Activated CD8-positive, alpha-beta memory T cell treated with anti-CD3 and anti-CD28 coated beads for 24 hours (primary cell): ENCODE measurements around the gene JAGN1.
"Not testable (repeated sequence)": the region's sequence is repeated elsewhere in the genome, so short reads cannot be mapped to it uniquely, and the experiment has no call there.

Experiments used
- DNase-seq: peaks from one replicate; pipeline ENCODE4 v3.0.0-alpha.2; 2020

JAGN1 gene

DNA sequence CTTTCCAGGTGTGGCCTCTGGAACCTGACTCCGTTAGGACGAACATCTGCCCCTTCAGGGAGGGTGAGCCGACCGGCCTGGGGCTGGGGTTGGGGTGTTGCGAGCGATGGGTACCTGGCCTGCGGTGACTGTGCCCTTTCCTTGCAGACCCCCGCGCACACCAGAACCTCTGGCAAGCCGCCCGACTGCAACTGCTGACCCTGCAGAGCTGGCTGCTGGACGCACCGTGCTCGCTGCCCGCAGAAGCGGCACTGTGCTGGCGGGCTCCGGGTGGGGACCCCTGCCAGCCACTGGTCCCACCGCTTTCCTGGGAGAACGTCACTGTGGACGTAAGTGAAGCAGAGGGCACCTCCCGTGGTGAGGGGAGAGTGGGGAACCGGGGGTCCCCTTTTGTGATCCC, 37.7 kb downstream of the JAGN1 start:
- DNase-seq: no peak

DNA sequence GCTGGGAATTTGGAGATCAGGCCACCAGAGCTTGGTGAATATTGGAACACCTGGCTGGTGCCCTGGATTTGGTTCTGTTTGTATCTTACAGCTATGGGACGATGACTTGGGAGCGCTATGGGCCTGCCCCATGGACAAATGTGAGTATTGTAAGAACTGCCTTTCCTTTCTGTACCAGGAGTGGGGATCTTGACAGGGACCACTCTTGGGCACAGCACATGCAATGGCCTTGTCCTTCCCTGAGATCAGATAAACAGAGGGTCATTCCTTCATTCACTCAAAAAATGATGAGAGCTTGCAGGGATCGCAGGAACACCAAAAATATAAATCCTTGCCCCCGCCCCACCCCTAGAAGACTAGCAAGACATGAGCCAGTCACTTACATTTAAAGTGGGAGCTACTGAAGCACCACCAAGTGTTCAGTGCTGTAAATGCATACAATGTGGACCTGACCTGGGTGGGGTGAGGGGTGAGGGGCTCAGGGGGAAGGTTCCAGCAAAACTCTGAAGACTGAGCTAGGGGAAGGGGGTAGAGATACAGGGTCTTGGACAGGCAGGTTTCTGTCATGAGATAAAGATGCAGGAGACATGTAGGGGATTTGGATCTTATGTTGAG, 40.5 kb downstream of the JAGN1 start:
- no peak for DNase-seq

DNA sequence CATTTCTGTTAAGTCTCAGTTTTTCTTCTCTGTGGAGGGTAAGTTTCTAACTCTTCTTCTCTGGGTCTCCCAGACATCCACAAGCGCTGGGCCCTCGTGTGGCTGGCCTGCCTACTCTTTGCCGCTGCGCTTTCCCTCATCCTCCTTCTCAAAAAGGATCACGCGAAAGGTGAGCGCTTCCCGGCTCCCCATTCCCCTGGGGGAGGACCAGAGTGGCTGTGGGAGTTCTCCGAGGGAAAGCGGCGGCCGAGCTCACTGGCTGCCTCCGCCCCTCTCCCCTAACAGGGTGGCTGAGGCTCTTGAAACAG, 42.1 kb downstream of the JAGN1 start:
- DNase-seq: no peak

DNA sequence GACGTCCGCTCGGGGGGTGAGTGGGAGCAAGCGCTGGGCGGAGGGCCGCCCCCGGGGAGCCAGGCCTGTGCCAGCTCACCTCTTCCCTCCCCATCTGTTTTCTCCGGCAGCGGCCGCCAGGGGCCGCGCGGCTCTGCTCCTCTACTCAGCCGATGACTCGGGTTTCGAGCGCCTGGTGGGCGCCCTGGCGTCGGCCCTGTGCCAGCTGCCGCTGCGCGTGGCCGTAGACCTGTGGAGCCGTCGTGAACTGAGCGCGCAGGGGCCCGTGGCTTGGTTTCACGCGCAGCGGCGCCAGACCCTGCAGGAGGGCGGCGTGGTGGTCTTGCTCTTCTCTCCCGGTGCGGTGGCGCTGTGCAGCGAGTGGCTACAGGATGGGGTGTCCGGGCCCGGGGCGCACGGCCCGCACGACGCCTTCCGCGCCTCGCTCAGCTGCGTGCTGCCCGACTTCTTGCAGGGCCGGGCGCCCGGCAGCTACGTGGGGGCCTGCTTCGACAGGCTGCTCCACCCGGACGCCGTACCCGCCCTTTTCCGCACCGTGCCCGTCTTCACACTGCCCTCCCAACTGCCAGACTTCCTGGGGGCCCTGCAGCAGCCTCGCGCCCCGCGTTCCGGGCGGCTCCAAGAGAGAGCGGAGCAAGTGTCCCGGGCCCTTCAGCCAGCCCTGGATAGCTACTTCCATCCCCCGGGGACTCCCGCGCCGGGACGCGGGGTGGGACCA, 42.6 kb downstream of the JAGN1 start:
- DNase-seq: peak; percentile 94

DNA sequence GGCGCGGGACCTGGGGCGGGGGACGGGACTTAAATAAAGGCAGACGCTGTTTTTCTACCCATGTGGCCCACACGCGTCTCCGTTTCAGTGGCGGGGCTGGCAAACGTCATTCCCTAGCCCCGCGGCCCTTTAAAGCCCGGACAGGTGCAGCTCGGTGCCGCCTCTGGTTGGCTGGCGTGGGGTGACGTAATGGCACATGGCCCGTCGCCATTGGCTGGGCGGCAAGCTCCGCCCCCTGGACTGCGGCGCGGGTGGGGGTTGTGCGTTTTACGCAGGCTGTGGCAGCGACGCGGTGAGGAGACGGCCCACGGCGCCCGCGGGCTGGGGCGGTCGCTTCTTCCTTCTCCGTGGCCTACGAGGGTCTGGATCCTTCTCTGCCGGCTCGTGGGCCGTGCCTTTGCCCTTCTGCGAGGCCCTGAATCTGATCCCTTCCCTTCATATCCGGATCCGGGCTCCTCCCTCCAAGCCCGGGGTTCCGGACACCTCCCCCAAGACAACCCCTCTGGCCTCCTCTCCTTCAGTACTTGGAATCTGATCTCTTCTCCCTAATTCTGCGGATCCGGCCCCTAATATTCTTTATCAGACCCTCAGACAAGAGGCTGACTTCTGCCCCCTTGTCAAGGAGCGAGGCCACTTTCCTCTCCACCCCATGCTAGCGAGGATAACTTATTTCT, 43.3 kb downstream of the JAGN1 start, which contains the start of gene CRELD1:
Gene CRELD1 (plus strand): TSS at position 274 of the 674 bp plus-strand sequence. CDS start 605 bp downstream, outside the sequence.
- peak; percentile 98 for DNase-seq

DNA sequence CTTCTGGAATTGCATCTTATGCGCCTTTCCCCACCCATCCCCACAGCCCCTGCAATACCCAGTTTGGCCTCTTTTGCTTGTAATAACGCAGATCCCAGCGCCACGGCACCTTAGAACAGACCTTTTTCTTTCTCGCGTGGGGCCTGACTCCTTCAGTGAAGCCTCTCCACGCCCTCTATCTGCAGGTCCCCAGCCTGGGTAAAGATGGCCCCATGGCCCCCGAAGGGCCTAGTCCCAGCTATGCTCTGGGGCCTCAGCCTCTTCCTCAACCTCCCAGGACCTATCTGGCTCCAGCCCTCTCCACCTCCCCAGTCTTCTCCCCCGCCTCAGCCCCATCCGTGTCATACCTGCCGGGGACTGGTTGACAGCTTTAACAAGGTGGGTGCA, 43.8 kb downstream of the JAGN1 start:
- no peak for DNase-seq

DNA sequence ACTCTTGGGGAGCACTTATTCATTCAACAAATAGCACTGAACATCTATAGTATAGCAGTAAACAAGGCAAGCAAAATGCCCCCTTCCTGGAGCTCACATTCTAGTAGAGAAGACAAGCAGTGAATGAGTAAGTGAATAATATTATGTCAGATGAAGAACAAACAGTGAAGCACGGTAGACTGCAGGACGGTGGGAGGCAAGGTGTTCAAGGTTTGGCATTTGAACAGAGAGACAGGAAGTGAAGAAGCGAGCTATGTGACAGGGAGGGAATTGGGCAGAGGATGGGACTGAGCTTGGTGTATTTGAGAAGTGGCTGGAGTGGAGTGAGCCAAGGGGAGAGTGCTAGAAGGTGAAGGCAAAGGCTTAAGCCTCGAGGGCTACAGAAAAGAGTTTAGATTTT, 44.6 kb downstream of the JAGN1 start:
- no peak for DNase-seq

DNA sequence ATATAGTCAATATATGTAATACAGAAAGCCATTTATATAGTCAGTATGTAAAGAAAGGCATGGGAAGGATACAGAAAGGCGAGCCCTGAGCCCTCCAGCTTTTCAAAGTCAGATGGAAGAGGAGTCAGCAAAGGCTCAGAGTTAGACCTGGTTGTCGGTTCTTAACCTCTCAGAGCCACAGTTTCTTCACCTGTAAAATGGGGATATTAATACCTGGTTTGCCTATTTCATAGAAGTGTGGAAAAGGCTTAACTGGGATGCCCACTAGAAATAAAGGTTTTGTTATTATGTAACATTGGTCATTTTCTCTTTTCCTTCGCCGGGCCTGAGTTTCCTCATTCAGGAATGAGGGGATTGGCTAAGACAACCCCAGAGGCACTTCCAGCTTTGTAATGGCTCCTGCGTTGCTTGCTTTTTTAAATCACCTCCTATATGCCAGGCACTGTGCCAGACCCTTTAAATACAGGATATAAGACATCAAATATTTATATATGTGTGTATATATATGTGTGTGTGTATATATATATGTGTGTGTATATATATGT, 45.6 kb downstream of the JAGN1 start:
- DNase-seq: no peak

DNA sequence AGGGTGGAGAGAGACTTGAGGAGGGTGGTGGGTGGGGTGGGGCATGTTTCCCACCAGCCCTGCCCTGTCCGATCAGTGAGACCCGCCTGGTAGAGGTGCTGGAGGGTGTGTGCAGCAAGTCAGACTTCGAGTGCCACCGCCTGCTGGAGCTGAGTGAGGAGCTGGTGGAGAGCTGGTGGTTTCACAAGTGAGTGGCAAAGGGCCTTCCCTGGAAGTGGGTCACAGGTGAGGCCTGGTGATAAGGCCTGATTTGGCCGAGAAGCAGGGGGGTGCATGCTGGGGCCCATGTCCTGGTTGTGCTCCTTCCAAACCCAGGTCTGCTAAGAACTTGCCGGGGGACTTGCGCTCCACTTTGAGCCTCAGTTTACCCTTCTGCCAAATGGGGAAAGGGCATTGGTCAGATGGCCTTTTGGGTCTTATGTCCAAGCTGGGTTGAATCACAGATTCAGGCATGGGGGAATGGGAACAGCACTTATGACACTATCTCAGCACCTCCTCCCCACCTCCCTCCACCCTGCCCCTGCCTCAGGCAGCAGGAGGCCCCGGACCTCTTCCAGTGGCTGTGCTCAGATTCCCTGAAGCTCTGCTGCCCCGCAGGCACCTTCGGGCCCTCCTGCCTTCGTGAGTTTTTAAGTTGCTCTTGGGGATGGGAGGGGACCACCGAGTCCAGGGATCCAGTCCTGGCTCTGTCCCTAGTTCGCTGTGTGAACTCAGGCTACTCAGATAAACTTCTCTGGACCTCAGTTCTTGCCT, 47.3 kb downstream of the JAGN1 start:
- no peak for DNase-seq

DNA sequence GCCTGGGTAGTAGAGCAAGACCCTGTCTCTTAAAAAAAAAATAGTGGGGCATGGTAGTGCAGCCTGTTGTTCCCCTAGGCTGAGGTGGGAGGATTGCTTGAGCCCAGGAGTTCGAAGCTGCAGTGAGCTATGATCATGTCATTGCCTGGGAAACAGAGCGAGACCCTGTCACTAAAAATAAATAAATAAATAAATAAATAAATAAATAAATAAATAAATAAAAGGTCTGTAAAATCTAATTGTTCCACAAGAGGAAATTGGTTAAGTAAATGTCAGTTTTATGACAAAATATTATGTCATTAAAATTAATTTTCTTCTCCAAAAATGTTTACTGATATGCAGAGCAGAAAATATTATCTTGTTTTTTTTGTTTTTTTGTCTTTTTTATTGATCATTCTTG, 48.6 kb downstream of the JAGN1 start:
- DNase-seq: no peak

DNA sequence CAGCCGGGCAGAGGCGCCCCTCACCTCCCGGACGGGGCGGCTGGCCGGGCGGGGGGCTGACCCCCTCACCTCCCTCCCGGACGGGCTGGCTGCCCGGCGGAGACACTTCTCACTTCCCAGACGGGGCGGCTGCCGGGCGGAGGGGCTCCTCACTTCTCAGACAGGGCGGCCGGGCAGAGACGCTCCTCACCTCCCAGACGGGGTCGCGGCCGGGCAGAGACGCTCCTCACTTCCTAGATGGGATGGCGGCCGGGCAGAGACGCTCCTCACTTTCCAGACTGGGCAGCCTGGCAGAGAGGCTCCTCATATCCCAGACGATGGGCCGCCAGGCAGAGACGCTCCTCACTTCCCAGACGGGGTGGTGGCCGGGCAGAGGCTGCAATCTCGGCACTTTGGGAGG, 49.5 kb downstream of the JAGN1 start:
- not testable (repeated sequence) for DNase-seq

DNA sequence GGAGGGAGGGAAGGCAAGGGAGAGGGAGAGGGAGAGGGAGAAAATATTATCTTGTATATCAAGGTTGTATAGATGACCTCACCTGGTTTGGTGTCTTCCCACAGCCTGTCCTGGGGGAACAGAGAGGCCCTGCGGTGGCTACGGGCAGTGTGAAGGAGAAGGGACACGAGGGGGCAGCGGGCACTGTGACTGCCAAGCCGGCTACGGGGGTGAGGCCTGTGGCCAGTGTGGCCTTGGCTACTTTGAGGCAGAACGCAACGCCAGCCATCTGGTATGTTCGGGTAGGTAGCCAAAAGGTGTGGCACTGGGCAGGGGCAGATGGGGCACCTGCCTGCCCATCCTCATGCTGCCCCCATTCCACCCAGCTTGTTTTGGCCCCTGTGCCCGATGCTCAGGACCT, 50.3 kb downstream of the JAGN1 start:
- DNase-seq: no peak

DNA sequence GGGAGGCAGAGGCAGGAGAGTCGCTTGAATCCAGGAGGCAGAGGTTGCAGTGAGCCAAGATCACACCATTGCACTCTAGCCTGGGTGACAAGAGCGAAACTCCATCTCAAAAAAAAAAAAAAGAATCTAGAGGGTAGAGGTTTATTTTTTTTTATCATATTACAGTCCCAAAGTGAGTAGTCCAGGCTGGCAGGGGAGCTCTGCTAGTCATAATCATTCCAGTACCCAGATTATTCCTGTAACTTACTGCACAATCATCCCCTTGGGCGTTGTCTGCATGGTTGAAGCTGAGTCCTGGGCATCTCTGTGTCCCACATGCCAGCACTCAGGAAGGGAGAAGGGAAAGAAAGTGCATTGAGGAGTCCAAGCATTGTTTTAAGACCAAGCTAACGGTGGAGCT, 51.8 kb downstream of the JAGN1 start:
- DNase-seq: no peak

DNA sequence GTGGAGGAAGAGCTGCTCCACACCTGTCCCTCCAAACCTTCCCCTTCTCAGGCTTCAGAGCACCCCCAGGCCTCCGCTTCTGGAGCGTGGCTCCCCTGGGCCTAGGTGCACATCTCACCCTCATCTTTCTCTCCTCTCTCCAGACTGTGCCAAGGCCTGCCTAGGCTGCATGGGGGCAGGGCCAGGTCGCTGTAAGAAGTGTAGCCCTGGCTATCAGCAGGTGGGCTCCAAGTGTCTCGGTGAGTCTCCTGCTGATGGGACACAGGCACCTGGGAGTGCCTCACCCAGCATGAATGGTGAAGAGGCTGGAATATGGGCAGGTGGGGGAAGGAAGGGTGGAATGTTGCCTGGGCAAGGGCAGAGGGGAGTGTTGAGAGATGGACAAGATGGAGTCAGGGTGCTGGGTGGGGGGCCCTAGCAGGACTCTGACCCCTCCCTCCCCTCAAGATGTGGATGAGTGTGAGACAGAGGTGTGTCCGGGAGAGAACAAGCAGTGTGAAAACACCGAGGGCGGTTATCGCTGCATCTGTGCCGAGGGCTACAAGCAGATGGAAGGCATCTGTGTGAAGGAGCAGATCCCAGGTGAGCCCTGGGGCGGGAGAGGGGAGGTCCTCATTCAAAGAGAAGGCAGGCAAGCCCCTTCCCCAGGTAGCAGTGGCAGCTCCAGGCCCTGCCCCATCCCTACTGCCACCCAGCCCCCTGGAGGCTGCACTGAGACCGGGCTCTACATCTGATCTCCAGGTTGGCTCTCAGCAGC, 52.7 kb downstream of the JAGN1 start:
- no peak for DNase-seq
